Nephron (organoid): ENCODE measurements around the gene SPTAN1.

Source experiments
- H3K27ac Mint-ChIP-seq, 3 experiments: 2 replicates each; pipeline ENCODE4 v1.8.0; 2020; ENCODE audit warnings: mixed read lengths in 3 of 3, mild to moderate bottlenecking in 2 of 3, moderate library complexity in 1 of 3
- H3K27me3 Mint-ChIP-seq: 2 replicates; pipeline ENCODE4 v1.8.0; 2021; ENCODE audit warnings: low read depth, mild to moderate bottlenecking, moderate library complexity, mixed read lengths
- H3K36me3 Mint-ChIP-seq: 2 replicates; pipeline ENCODE4 v1.8.0; 2020; ENCODE audit warnings: low read depth, mixed read lengths
- H3K4me1 Mint-ChIP-seq: 2 replicates; pipeline ENCODE4 v1.8.0; 2020; ENCODE audit warnings: mixed read lengths
- H3K4me3 Mint-ChIP-seq, 3 experiments: 2 replicates each; pipeline ENCODE4 v1.8.0; 2020; ENCODE audit warnings: mild to moderate bottlenecking in 3 of 3, mixed read lengths in 3 of 3, moderate library complexity in 2 of 3
- H3K9me3 Mint-ChIP-seq: 2 replicates; pipeline ENCODE4 v1.8.0; 2020; ENCODE audit warnings: mixed read lengths
- TF ChIP-seq, protein P1 (sequence below), 3 experiments: fragments of 200-600 bp; sonication (generic); IDR thresholded peaks; one replicate each; pipeline ENCODE4 v1.5.0; 2021; ENCODE audit warnings: antibody characterized with exemption in 3 of 3; ENCODE audit not compliant: unreplicated experiment in 3 of 3

SPTAN1 gene

GRCh38 chr9:128587453-128587852 is 35.1 kb downstream of the SPTAN1 start:
- no peak overlapping the region for H3K27ac Mint-ChIP-seq
- TF ChIP-seq, protein P1, sequence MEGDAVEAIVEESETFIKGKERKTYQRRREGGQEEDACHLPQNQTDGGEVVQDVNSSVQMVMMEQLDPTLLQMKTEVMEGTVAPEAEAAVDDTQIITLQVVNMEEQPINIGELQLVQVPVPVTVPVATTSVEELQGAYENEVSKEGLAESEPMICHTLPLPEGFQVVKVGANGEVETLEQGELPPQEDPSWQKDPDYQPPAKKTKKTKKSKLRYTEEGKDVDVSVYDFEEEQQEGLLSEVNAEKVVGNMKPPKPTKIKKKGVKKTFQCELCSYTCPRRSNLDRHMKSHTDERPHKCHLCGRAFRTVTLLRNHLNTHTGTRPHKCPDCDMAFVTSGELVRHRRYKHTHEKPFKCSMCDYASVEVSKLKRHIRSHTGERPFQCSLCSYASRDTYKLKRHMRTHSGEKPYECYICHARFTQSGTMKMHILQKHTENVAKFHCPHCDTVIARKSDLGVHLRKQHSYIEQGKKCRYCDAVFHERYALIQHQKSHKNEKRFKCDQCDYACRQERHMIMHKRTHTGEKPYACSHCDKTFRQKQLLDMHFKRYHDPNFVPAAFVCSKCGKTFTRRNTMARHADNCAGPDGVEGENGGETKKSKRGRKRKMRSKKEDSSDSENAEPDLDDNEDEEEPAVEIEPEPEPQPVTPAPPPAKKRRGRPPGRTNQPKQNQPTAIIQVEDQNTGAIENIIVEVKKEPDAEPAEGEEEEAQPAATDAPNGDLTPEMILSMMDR (IDR thresholded peaks at IDR 0.05; ENCODE audit: unreplicated experiment in 3 of 3) = no peak
- H3K36me3 Mint-ChIP-seq = peaks cover 83% of the 10 kb centered on the region
- no peaks in the 10 kb centered on the region for H3K27me3 Mint-ChIP-seq
- H3K4me3 Mint-ChIP-seq = no peak overlapping the region
- H3K9me3 Mint-ChIP-seq = no peaks in the 10 kb centered on the region
- no peaks in the 10 kb centered on the region for H3K4me1 Mint-ChIP-seq

DNA sequence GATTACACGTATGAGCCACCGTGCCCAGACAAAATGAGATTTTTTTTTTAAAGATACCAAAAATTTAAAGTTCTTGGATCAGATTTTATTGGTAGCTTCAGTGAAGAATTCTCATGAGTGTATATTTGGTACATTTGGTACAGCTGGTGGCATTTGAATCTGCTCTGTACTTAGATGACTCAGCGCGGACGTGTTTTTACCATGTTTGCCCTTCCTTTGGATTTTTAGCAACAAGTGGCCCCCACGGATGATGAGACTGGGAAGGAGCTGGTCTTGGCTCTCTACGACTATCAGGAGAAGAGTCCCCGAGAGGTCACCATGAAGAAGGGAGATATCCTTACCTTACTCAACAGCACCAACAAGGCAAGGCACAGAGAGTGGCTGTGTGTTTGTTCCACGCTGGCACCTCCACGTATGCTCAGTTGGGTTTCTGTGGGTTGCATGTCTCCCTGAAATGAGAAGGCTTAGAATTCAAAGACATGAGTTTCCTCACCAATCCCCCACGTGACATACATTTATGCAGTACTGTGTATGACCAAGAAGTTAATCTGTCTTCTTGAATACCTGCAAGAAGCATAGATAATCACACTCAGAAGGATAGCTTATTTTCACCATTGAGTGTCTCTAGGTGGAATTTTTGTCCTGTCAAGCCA is 36.3 kb downstream of the SPTAN1 start:
- no peaks in the 10 kb centered on the region for H3K27me3 Mint-ChIP-seq
- H3K27ac Mint-ChIP-seq = no peak overlapping the region
- H3K9me3 Mint-ChIP-seq = no peaks in the 10 kb centered on the region
- H3K4me3 Mint-ChIP-seq = no peak overlapping the region
- no peaks in the 10 kb centered on the region for H3K4me1 Mint-ChIP-seq
- TF ChIP-seq, protein P1 (IDR thresholded peaks at IDR 0.05; ENCODE audit: unreplicated experiment in 3 of 3) = no peak
- H3K36me3 Mint-ChIP-seq = peaks cover 82% of the 10 kb centered on the region

- H3K27me3 Mint-ChIP-seq = no peaks in the 10 kb centered on the region
- no peak overlapping the region for H3K27ac Mint-ChIP-seq
- TF ChIP-seq, protein P1 (IDR thresholded peaks at IDR 0.05; ENCODE audit: unreplicated experiment in 3 of 3) = no peak
- H3K4me1 Mint-ChIP-seq = no peaks in the 10 kb centered on the region
- H3K9me3 Mint-ChIP-seq = no peaks in the 10 kb centered on the region
- H3K4me3 Mint-ChIP-seq = no peak overlapping the region
- H3K36me3 Mint-ChIP-seq = peaks cover 65% of the 10 kb centered on the region
Measured at GRCh38 chr9:128593039-128593438, 40.7 kb downstream of the SPTAN1 start.

- Mint-ChIP-seq H3K36me3 (peaks cover 66% of the 10 kb centered on the region), H3K4me1 (no peaks in the 10 kb centered on the region), H3K9me3 (no peaks in the 10 kb centered on the region), H3K27me3 (no peaks in the 10 kb centered on the region), H3K27ac (no peak overlapping the region), H3K4me3 (no peak overlapping the region)
- TF ChIP-seq, protein P1 (IDR thresholded peaks at IDR 0.05; ENCODE audit: unreplicated experiment in 3 of 3) = no peak
Measured at GRCh38 chr9:128593856-128594255, 41.5 kb downstream of the SPTAN1 start.

- H3K27me3 Mint-ChIP-seq = no peaks in the 10 kb centered on the region
- peaks cover 73% of the 10 kb centered on the region for H3K36me3 Mint-ChIP-seq
- no peaks in the 10 kb centered on the region for H3K9me3 Mint-ChIP-seq
- H3K4me3 Mint-ChIP-seq = no peak overlapping the region
- TF ChIP-seq, protein P1 (IDR thresholded peaks at IDR 0.05; ENCODE audit: unreplicated experiment in 3 of 3) = no peak
- no peak overlapping the region for H3K27ac Mint-ChIP-seq
- no peaks in the 10 kb centered on the region for H3K4me1 Mint-ChIP-seq
Measured at GRCh38 chr9:128595471-128595870, 43.1 kb downstream of the SPTAN1 start.

- Mint-ChIP-seq H3K36me3 (peaks cover 70% of the 10 kb centered on the region), H3K27ac (peak overlapping the region in 1 of 3 experiments; percentile 71), H3K27me3 (no peaks in the 10 kb centered on the region), H3K4me1 (no peaks in the 10 kb centered on the region), H3K4me3 (no peak overlapping the region), H3K9me3 (no peaks in the 10 kb centered on the region)
- TF ChIP-seq, protein P1 (IDR thresholded peaks at IDR 0.05; ENCODE audit: unreplicated experiment in 3 of 3) = no peak
Measured at GRCh38 chr9:128600099-128600498, 47.7 kb downstream of the SPTAN1 start.
